ENCODE data around the gene SPHKAP.

The SPHKAP gene

DNA sequence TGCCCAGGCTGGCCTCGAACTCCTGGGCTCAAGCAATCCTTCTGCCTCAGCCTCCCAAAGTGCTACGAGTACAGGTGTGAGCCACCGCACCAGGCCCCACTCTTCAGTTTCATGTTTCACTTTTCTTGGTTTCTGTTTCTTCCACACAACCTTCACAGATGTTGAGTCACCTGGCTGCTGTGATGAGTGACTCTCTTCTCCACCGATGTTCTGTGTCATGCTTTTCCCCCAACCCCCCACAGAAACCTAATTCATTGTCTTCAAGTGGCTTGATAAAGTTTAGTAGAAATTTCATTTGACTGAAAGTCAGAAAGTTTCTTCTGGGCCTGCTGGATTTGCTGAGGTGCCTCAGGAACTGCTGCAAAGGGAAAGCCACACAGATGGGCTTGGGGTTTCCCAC, 78.5 kb downstream of the SPHKAP start:
- no peak for DNase-seq (ENCODE audit: low read depth)
- no peak for TF ChIP-seq CTCF (conservative IDR thresholded peaks at IDR 0.05; ENCODE audit: low read length)
- no peak overlapping the region for H3K4me3 ChIP-seq (ENCODE audit: low read length)

DNA sequence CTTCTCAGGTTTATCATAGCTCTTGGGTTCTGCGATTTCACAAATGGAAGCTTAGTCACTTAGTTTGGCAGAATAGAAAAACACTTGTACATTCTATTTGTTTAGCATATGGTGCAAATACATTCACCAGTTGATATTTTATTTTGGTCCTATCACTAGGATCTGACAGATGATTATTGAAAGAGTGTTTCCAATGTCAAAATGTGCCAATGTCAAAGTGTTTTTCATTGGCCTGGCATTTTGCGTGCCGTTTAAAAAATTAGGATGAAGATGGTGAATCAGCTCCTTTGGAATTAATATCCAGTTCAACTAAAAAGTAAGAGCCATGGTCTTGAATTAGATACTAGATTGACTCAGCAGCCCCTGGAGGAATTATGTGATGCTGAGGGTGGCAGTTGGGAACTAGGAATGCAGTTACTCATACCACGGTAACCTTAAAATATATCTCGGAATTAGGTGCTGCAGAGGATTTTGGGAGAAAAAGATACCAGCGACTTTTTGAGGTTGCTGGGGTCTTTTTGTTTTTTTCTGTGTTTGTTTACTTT, 87.0 kb downstream of the SPHKAP start:
- DNase-seq (ENCODE audit: low read depth) = peak; percentile 12
- TF ChIP-seq CTCF (conservative IDR thresholded peaks at IDR 0.05; ENCODE audit: low read length) = no peak

GRCh38 chr2:228092056-228092455, 89.4 kb downstream of the SPHKAP start:
- TF ChIP-seq CTCF (conservative IDR thresholded peaks at IDR 0.05; ENCODE audit: low read length) = no peak
- H3K4me3 ChIP-seq (ENCODE audit: low read length) = no peak overlapping the region
- DNase-seq (ENCODE audit: low read depth) = no peak

More for the DNA sequence above, 87.0 kb downstream of the SPHKAP start:
- H3K4me3 ChIP-seq (ENCODE audit: low read length) = no peak overlapping the region

- H3K4me3 ChIP-seq (ENCODE audit: low read length) = no peak overlapping the region
- TF ChIP-seq CTCF (conservative IDR thresholded peaks at IDR 0.05; ENCODE audit: low read length) = no peak
- DNase-seq (ENCODE audit: low read depth) = no peak
These were observed 94.9 kb downstream of the SPHKAP start for GRCh38 chr2:228086561-228086960.

DNA sequence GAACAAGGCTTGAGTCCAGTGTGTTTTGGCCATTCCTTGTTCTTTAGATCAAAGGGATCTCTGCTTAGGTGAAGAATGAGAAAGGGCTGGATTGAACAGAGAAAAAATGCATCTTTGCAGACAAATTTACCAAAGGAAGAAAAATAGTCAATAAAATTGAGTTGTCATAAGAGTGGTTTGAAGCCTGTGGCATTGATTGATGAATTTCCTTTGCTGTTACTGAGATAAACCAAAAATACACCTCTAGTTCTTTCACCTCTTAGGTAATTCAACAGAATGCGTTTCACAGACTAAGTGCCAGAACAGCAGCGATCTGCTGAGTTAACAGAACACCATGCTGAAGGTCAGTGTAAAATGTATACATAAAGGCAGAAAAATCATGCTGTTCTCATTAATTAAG, 96.8 kb downstream of the SPHKAP start:
- DNase-seq (ENCODE audit: low read depth) = no peak
- no peak for TF ChIP-seq CTCF (conservative IDR thresholded peaks at IDR 0.05; ENCODE audit: low read length)
- H3K4me3 ChIP-seq (ENCODE audit: low read length) = no peak overlapping the region

DNA sequence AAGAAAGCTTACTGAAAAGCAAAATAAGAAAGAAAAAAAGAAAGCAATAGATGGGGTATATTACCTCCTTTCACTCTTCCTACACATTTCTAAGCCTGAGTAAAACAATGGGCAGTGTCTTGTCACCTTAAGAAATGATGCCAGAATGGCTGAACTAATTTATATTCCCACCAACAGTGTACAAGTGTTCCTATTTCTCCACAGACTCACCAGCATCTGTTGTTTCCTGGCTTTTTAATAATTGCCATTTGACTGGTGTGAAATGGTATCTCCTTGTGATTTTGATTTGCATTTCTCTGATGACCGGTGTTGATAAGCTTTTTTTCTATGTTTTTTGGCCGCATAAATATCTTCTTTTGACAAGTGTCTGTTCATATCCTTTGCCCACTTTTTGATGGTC, 98.4 kb downstream of the SPHKAP start:
- no peak overlapping the region for H3K4me3 ChIP-seq (ENCODE audit: low read length)
- no peak for TF ChIP-seq CTCF (conservative IDR thresholded peaks at IDR 0.05; ENCODE audit: low read length)
- no peak for DNase-seq (ENCODE audit: low read depth)

DNA sequence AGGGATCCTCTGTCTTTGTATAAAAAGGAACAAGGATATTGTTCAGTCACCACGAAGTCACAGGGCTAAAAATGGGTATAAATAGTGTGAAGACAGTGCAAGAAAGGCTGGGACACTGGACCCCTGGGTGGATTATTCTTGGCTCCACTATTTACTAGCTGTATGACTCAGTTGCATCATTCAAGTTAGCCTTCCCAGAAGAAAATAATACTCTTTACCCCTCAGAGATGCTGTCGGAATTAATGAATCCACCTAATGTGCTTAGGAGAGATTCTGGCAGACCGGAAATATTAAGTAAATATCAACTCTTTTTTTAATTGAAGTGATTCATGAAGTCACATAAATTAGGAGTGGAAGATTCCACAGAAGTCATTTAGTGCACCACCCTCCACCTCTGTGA, 98.9 kb downstream of the SPHKAP start:
- DNase-seq (ENCODE audit: low read depth) = no peak
- no peak overlapping the region for H3K4me3 ChIP-seq (ENCODE audit: low read length)
- no peak for TF ChIP-seq CTCF (conservative IDR thresholded peaks at IDR 0.05; ENCODE audit: low read length)
